Endothelial cell of umbilical vein (primary cell): ENCODE measurements around the gene AJAP1. TPM values are rescaled to one million over a fixed set of nuclear protein-coding genes. Genes with fewer than 3 reads are reported as not detected.

Experiments used
- BruUV-seq: library from RNA; stranded (reverse); fragments of 400-500 nt; replicated peaks from 2 replicates; lab custom pipeline; 2021; lab: Mats Ljungman, UMichigan
- CTCF ChIA-PET: fragments of 300-600, 350-600 bp; sonication (Branson Sonifier 250); formaldehyde crosslinking; loops from one replicate; lab custom pipeline; 2021; ENCODE audit warnings: antibody characterized with exemption, inconsistent platforms; lab: Charles Lee
- POLR2A ChIA-PET: fragments of 300-600, 350-600 bp; sonication (Branson Sonifier 250); formaldehyde crosslinking; loops from one replicate; lab custom pipeline; 2021; ENCODE audit warnings: antibody characterized with exemption, inconsistent platforms; lab: Charles Lee
- DNase-seq: peaks from one replicate; pipeline ENCODE4 v3.0.0-alpha.2; 2011; ENCODE audit warnings: low read depth, low spot score
- FAIRE-seq: peaks from 2 replicates; lab custom pipeline; 2011; peaks lifted over from hg19 to GRCh38; lab: Jason Lieb, UNC
- H2AFZ ChIP-seq: 2 replicates; pipeline ENCODE4 v1.6.0; 2012; ENCODE audit warnings: low read depth, low read length, control low read depth, inconsistent platforms
- H3K27ac ChIP-seq: 2 replicates; pipeline ENCODE4 v1.5.1; 2011; ENCODE audit warnings: low read depth, mild to moderate bottlenecking, control low read depth, low read length, moderate library complexity; ENCODE audit not compliant: insufficient read depth
- H3K27me3 ChIP-seq, 2 experiments: 2 replicates each; pipeline versions ENCODE4 v1.6.0 to v1.6.1; 2011; ENCODE audit warnings: low read length in 2 of 2, mixed read lengths in 1 of 2; ENCODE audit not compliant: control insufficient read depth in 2 of 2, insufficient read depth in 2 of 2
- H3K36me3 ChIP-seq, 2 experiments: 2 replicates in 1 of 2; 3 replicates in 1 of 2; pipeline ENCODE4 v1.5.1; 2011; ENCODE audit warnings: low read length in 2 of 2, mild to moderate bottlenecking in 1 of 2, moderate library complexity in 1 of 2; ENCODE audit not compliant: control insufficient read depth in 2 of 2, insufficient read depth in 2 of 2; ENCODE audit errors: extremely low read depth in 1 of 2
- H3K4me1 ChIP-seq: 3 replicates; pipeline ENCODE4 v1.5.1; 2011; ENCODE audit warnings: mild to moderate bottlenecking, low read length; ENCODE audit not compliant: control insufficient read depth, insufficient read depth; ENCODE audit errors: extremely low read depth
- H3K4me2 ChIP-seq: 2 replicates; pipeline ENCODE4 v1.6.1; 2011; ENCODE audit warnings: low read length, control low read depth, mixed read lengths; ENCODE audit not compliant: insufficient read depth
- H3K4me3 ChIP-seq, 3 experiments: fragments of 200-600 bp in 1 of 3; sonication (generic), shearing (Covaris generic) in 1 of 3; replicated peaks in 1 of 3; 2 replicates each; pipeline ENCODE4 v1.5.1; 2011 to 2016; ENCODE audit warnings: control low read depth in 3 of 3, low read length in 3 of 3, mild to moderate bottlenecking in 2 of 3, inconsistent platforms in 1 of 3, low read depth in 1 of 3, moderate library complexity in 1 of 3; ENCODE audit not compliant: insufficient read depth in 1 of 3
- H3K79me2 ChIP-seq: 2 replicates; pipeline ENCODE4 v1.6.0; 2012; ENCODE audit warnings: low read length, inconsistent platforms; ENCODE audit not compliant: control insufficient read depth, insufficient read depth
- H3K9ac ChIP-seq: replicated peaks from 2 replicates; pipeline ENCODE3; 2011; ENCODE audit warnings: low read length, control low read depth; ENCODE audit not compliant: insufficient read depth; ENCODE audit errors: extremely low read depth
- H3K9me1 ChIP-seq: replicated peaks from 3 replicates; pipeline ENCODE4 v1.6.0; 2011; ENCODE audit warnings: mild to moderate bottlenecking, low read length; ENCODE audit not compliant: control insufficient read depth, insufficient read depth; ENCODE audit errors: extremely low read depth
- H3K9me3 ChIP-seq: replicated peaks from 2 replicates; pipeline ENCODE4 v1.5.1; 2012; ENCODE audit warnings: low read length, inconsistent platforms; ENCODE audit not compliant: control insufficient read depth, insufficient read depth
- H4K20me1 ChIP-seq: replicated peaks from 2 replicates; pipeline ENCODE3; 2011; ENCODE audit warnings: mild to moderate bottlenecking, low read length; ENCODE audit not compliant: control insufficient read depth, insufficient read depth; ENCODE audit errors: extremely low read depth
- EZH2 ChIP-seq: IDR thresholded peaks from 2 replicates; pipeline ENCODE4 v1.6.1; 2012; ENCODE audit warnings: borderline replicate concordance, low read depth, mild to moderate bottlenecking, moderate library complexity, low read length, inconsistent platforms; ENCODE audit not compliant: severe bottlenecking
- FOS ChIP-seq: IDR thresholded peaks from 2 replicates; pipeline ENCODE4 v1.6.1; 2011; ENCODE audit warnings: mild to moderate bottlenecking, low read length, moderate library complexity, borderline replicate concordance; ENCODE audit not compliant: insufficient read depth
- GATA2 ChIP-seq: IDR thresholded peaks from 2 replicates; pipeline ENCODE4 v1.7.0; 2011; ENCODE audit warnings: low read depth, mild to moderate bottlenecking, moderate library complexity, mixed read lengths, low read length; ENCODE audit not compliant: insufficient read length, insufficient read depth
- JUN ChIP-seq: IDR thresholded peaks from 2 replicates; pipeline ENCODE4 v1.6.1; 2011; ENCODE audit warnings: borderline replicate concordance, low read depth; ENCODE audit not compliant: insufficient read length, insufficient read depth
- MYC ChIP-seq: IDR thresholded peaks from one replicate; pipeline ENCODE4 v1.6.1; 2011; ENCODE audit warnings: mild to moderate bottlenecking, low read depth, low read length
- POLR2A ChIP-seq: IDR thresholded peaks from 2 replicates; pipeline ENCODE4 v1.6.1; 2012; ENCODE audit warnings: low read depth, mild to moderate bottlenecking, control low read depth, low read length
- POLR2AphosphoS5 ChIP-seq: IDR thresholded peaks from 2 replicates; pipeline ENCODE4 v1.6.1; 2012; ENCODE audit warnings: low read depth, mild to moderate bottlenecking, control low read depth, low read length, moderate library complexity; ENCODE audit not compliant: insufficient read depth
- dilution Hi-C: fragments of 300-500 bp; cut with MboI; formaldehyde crosslinking; loops from one replicate; pipeline ENCODE4 v1.15.0; 2019; ENCODE audit warnings: low sequenced_read_pairs; ENCODE audit not compliant: extremely low pct_ligation_motif_present
- intact Hi-C: fragments of 100-400 bp; cut with micrococcal nuclease; formaldehyde crosslinking; loops from one replicate; pipeline ENCODE4 v1.10.0; 2022
- polyA plus RNA-seq, 4 experiments: library from polyadenylated mRNA; depleted of rRNA in 3 of 4; stranded (reverse) in 3 of 4; unstranded in 1 of 4; fragments of >200 nt; gene quantifications; 2 replicates each; pipeline versions ENCODE4 v1.2.1 to v1.2.3, GENCODE V29; 2011 to 2012; ENCODE audit warnings: missing spikeins in 1 of 4
- total RNA-seq: library from RNA; stranded (reverse); gene quantifications from 2 replicates; pipeline ENCODE4 v1.2.3, GENCODE V29; 2021
- TF ChIP-seq, protein P1 (sequence below), 2 donors: IDR thresholded peaks; 1 replicate in 1 of 2; 2 replicates in 1 of 2; pipeline ENCODE4 v1.5.1; 2011; ENCODE audit warnings: low read length in 2 of 2, mild to moderate bottlenecking in 2 of 2, moderate library complexity in 2 of 2, control low read depth in 1 of 2, inconsistent platforms in 1 of 2, low read depth in 1 of 2; ENCODE audit not compliant: insufficient read depth in 1 of 2; ENCODE audit errors: extremely low read depth in 1 of 2
- TF ChIP-seq, protein P2 (sequence below): IDR thresholded peaks from 2 replicates; pipeline ENCODE4 v1.6.1; 2011; ENCODE audit not compliant: insufficient read depth, insufficient read length

Gene AJAP1
- total and polyA plus RNA-seq, 2 donors (not counting 3 experiments of a cell fraction or from before 2014, with no cell fraction given): not detected

DNA sequence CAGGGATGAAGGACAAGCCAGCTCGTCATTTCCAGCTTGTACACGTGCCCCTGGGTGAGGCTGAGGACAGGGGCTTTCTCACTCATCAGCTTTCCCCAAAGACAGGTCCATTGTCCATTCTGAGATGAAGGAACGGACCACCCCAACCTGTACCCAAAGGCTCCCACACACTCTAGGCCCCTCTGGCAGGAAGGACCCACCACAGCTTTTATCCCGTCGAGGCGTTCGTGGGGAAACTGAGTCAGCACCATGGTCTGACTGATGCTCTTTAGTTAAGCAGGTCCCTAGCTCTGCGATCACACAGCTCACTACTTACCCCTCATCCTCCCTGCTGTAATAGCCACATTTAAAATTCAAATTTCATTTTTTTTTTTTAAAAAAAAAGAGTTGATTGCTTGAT lies 117.3 kb downstream of the AJAP1 start:
- H3K4me2 ChIP-seq: no peak overlapping the region

DNA sequence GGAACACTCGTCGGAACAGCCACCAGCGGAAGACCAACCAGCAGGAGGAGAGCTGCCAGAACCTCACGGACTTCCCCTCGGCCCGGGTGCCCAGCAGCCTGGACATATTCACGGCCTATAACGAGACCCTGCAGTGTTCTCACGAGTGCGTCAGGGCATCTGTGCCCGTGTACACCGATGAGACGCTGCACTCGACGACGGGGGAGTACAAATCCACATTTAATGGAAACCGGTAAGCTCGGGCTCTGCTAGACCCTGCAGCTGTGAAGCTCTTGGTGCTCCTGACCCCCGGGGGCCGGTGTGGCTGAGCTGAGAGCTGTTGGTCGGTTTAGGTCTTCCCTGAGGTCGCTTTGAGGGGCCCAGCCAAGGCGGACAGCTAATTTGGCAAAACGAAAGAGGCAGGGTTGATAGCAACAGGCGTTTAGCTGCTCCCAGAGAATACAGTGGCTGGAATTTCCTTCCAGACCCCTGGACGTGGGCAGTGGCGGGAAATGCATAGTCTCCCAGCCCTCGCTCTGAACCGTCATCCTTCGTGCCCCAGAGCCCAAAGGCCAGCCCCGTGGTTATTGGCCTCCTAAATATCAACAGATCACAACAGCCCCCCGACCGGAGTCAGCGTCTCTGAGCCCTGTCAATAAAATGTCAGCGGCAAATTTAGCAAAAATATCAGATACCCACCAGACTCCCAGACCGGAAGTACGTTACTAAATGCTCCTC lies 118.0 kb downstream of the AJAP1 start:
- Histone ChIP-seq H3K27me3 (no peaks in the 10 kb centered on the region), H3K4me2 (no peak overlapping the region), H3K9me1 (no peaks in the 10 kb centered on the region), H4K20me1 (no peaks in the 10 kb centered on the region), H3K9me3 (peaks cover 7% of the 10 kb centered on the region), H3K4me3 (no peak overlapping the region), H3K27ac (no peak overlapping the region), H3K9ac (no peak overlapping the region), H3K79me2 (no peaks in the 10 kb centered on the region), H3K36me3 (no peaks in the 10 kb centered on the region), H2AFZ (no peak overlapping the region), H3K4me1 (no peaks in the 10 kb centered on the region)
- ChIA-PET POLR2A (no interaction called here), CTCF (no interaction called here)
- no TSS peak for BruUV-seq
- intact Hi-C loops: no loop called here
- FAIRE-seq: no peak
- DNase-seq: no peak
- TF ChIP-seq POLR2AphosphoS5 (no peak), FOS (no peak), POLR2A (no peak), JUN (no peak), GATA2 (no peak), MYC (no peak), EZH2 (no peak)
- TF ChIP-seq, protein P1, sequence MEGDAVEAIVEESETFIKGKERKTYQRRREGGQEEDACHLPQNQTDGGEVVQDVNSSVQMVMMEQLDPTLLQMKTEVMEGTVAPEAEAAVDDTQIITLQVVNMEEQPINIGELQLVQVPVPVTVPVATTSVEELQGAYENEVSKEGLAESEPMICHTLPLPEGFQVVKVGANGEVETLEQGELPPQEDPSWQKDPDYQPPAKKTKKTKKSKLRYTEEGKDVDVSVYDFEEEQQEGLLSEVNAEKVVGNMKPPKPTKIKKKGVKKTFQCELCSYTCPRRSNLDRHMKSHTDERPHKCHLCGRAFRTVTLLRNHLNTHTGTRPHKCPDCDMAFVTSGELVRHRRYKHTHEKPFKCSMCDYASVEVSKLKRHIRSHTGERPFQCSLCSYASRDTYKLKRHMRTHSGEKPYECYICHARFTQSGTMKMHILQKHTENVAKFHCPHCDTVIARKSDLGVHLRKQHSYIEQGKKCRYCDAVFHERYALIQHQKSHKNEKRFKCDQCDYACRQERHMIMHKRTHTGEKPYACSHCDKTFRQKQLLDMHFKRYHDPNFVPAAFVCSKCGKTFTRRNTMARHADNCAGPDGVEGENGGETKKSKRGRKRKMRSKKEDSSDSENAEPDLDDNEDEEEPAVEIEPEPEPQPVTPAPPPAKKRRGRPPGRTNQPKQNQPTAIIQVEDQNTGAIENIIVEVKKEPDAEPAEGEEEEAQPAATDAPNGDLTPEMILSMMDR (IDR thresholded peaks at IDR 0.05; ENCODE audit: extremely low read depth in 1 of 2, insufficient read depth in 1 of 2, low read depth in 1 of 2, low read length in 2 of 2): no peak
- TF ChIP-seq, protein P2, sequence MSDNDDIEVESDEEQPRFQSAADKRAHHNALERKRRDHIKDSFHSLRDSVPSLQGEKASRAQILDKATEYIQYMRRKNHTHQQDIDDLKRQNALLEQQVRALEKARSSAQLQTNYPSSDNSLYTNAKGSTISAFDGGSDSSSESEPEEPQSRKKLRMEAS: no peak
- dilution Hi-C loops: no loop called here

More for the DNA sequence above, 117.3 kb downstream of the AJAP1 start:
- no peaks in the 10 kb centered on the region for H4K20me1 ChIP-seq
- POLR2A ChIA-PET: no interaction called here
- CTCF ChIA-PET: no interaction called here
- no peaks in the 10 kb centered on the region for H3K27me3 ChIP-seq
- BruUV-seq: no TSS peak
- H3K9ac ChIP-seq: no peak overlapping the region
- H3K9me3 ChIP-seq: peaks cover 7% of the 10 kb centered on the region
- dilution Hi-C loops (no loop called here), intact Hi-C loops (no loop called here)
- FAIRE-seq: no peak
- H3K4me1 ChIP-seq: no peaks in the 10 kb centered on the region
- no peak overlapping the region for H2AFZ ChIP-seq
- no peaks in the 10 kb centered on the region for H3K36me3 ChIP-seq
- no peak overlapping the region for H3K4me3 ChIP-seq
- no peaks in the 10 kb centered on the region for H3K79me2 ChIP-seq
- no peak for DNase-seq
- no peaks in the 10 kb centered on the region for H3K9me1 ChIP-seq
- TF ChIP-seq, protein P2: no peak
- TF ChIP-seq MYC (no peak), POLR2AphosphoS5 (no peak), GATA2 (no peak), JUN (no peak), FOS (no peak), POLR2A (no peak)
- H3K27ac ChIP-seq: no peak overlapping the region
